ENCODE results near the gene ARHGAP26.
"Not testable (repeated sequence)": the region's sequence is repeated elsewhere in the genome, so short reads cannot be mapped to it uniquely, and the experiment has no call there.

The ARHGAP26 gene

DNA sequence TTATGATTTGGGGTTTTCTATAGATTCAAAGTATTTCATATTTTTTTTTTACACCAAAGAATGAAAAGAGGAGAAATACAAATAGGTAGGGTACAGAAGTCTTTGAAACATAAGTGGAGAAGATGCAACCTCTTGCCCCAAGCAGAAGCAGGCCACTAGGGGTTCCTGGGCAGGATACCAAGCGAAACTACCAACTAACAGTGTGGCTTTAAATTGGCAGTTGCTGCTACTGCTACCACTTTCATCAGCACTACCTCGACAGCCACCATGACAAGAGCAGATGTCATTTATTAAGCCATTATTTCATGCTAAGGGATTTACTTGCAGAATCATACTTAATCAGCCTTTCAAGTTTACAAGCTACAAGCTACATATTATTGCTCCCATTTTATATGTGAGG is 345.2 kb downstream of the ARHGAP26 start:
- no peak for DNase-seq (ENCODE audit: low read depth in 2 of 2)

DNA sequence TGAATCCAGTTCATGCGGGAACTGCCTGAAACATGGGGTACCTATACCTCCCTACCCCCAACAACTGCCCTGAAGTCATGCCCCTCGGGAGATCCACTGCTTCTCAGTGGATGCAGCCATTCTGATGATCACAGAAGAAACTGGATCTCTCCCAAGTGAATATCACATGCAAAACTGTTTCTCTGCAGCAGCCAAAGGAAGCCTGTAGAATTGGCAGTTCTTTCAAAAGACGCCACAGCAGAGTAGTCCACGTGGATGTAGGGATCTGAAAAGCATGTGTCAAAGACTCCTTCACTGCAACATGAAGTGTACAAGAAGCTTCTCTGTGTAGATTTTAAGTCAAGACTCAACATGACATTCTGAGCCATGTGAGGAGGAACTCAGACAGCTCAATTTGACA is 346.6 kb downstream of the ARHGAP26 start:
- no peak for DNase-seq (ENCODE audit: low read depth in 2 of 2)

- no peak for DNase-seq (ENCODE audit: low read depth in 2 of 2)
Observed at GRCh38 chr5:143117821-143118220, 347.6 kb downstream of the ARHGAP26 start.

DNA sequence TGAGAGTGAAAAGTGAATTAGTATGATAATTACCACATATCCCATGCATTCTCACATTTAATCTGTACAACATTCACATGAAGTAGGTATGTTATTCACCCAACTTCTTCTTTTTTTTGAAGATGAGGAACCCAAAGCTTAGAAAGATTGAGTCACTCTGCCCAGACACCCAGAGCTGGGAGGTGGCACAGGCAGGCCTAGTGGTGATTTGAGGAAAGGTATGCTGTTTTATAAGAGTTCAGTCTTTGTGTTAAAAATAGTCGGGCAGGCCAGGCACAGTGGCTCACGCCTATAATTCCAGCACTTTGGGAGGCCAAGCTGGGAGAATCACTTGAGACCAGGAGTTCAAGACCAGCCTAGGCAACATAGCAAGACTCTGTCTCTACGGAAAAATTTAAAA is 348.0 kb downstream of the ARHGAP26 start:
- no peak for DNase-seq (ENCODE audit: low read depth in 2 of 2)

DNA sequence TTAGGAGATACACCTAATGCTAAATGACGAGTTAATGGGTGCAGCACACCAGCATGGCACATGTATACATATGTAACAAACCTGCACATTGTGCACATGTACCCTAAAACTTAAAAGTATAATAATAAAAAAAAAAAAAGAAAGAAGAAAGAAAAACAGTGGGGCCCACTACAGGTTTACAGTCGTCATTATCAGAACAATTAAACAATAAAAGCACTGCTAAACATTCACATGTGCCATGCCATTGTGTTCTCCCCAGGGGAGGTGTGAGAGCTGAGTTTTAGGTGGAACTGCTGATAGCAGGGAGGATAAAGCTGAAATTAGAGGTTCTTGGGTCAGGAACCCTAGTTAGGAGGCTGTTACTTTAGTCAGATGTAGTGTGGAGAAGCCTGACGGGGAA is 348.6 kb downstream of the ARHGAP26 start:
- not testable (repeated sequence) for DNase-seq (ENCODE audit: low read depth in 2 of 2)

DNA sequence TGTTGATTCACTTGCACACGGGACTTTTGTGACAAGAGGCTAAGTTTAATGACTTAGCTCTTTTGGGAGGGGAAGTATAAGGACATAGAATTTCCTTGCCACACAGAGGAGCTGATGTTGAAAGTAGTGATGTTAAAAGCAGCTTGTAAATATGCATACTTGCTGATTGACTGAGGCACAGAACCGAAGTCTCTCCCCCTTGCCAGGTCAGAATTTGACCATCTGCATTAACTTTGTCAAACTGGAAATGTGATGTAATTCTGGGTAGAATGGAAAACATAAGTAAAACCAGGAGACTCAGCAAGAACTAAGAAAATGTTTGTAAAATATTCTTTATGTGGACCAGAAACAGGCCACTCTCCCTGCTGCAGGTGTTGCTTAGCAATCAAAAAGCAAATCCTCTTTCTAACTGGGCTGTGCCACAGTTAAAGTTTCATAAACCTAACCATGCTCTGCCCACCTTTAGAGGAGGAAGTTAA is 349.2 kb downstream of the ARHGAP26 start:
- DNase-seq (ENCODE audit: low read depth in 2 of 2) = no peak

DNA sequence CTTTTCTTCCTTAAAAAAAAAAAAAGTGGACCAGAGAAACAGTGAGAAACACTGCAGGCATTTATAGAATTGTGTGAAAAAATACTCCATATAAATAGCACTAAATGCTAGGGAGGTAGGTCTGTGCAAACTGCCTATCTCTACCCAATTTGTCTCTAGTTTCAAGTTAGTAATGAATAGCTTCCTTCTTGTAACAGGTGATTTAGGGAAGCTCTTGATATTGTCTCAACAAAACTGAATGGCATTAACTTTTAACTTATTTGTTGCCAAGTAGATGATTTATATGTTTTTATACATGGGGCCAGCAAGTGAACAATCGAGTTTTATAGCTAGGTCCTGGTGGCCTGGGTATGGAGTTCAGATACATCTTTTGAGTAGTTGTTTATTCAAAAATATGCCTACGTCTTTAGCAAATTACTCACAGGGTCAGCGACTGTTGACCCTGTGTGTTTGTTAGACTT is 349.7 kb downstream of the ARHGAP26 start:
- DNase-seq (ENCODE audit: low read depth in 2 of 2) = no peak

GRCh38 chr5:143120460-143121134 is 350.4 kb downstream of the ARHGAP26 start:
- no peak for DNase-seq (ENCODE audit: low read depth in 2 of 2)

- no peak for DNase-seq (ENCODE audit: low read depth in 2 of 2)
Observed at GRCh38 chr5:143121135-143121475, 350.9 kb downstream of the ARHGAP26 start.

DNA sequence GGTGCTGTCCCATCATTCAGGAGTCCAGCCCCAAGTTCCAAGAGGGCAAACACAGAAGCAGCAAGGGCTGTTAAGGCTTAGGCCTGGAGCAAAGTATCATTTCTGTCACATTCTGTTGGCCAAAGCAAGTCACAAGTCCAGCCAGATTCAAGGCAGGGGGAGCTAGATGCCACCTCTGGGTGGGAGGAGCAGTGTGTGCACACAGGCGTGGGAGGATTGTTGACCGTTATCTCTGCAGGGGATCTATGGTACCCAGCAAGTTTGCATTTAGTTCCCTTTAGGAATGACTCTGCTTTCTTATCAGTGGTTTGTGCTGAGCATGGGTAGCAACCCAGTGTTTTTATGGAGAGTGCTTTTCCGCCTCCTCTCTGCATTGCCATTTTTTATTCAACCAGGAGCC is 354.4 kb downstream of the ARHGAP26 start:
- no peak for DNase-seq (ENCODE audit: low read depth in 2 of 2)

- no peak for DNase-seq (ENCODE audit: low read depth in 2 of 2)
Observed at GRCh38 chr5:143126174-143127019, 356.2 kb downstream of the ARHGAP26 start.

DNA sequence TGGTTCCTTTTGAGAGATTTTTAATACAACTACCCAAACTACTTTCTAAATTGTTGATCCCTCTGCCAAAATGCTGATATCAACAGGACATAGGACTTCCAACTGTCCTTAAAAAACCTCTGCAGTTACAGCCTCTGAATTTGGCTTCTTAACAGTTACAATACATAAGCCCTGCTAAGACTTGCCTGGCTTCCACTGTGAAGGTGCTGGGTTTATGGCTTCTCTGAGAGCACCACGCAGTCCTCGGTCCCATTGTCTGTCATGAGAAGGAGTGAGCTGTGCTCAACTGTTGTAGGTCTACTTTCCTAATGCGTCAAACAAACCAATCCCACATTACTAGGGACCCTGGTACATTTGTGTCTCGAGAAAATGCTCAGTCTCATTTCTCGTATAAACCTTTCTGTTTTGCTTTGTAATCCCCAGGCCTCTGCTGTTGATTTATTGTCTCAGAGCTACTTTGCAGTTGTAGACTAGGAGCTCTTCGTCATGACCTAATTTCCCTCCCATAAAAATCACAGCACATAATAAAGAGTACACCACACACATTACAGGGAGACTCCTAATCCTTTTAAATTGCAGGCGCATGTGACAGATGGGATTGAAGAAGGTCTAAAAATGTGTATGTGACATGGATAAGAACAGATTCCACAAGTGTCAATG is 358.4 kb downstream of the ARHGAP26 start:
- DNase-seq (ENCODE audit: low read depth in 2 of 2) = no peak

- DNase-seq (ENCODE audit: low read depth in 2 of 2) = no peak
Observed at GRCh38 chr5:143129203-143129602, 359.0 kb downstream of the ARHGAP26 start.

DNA sequence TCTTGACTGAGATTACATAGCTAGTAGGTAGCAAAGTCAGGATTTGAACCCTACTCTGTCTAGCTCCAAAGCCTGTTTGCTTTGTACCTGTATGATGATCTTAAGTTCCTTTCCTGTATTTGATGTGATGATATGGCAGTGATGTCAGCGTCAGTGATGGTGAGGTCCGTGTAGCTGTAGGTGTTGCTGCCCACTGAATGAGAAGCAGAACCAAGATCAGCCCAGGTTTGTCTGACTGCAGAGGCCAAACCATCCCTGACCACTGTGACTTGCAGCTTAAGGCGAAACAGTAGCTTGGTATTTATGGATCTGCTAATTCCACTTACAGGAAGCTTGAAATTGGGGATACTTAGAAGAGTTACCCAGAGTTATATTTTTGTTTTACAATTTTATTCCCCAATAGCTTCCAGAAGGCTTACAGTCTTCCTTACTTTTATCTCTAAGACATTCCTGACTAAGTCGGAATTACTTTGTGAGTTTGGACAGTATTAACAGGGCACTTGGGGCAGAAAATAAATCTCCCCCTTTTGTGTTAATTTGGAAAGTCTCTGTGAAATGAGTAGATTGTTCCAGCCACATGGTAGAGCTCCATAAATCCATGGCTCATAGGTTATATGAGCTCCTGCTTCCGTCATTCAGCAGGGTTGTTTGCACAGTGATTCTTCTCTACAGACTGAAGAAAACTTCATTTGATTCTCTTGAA is 359.9 kb downstream of the ARHGAP26 start:
- DNase-seq (ENCODE audit: low read depth in 2 of 2) = no peak

GRCh38 chr5:143130613-143131305 is 360.6 kb downstream of the ARHGAP26 start:
- DNase-seq (ENCODE audit: low read depth in 2 of 2) = no peak

GRCh38 chr5:143131972-143132371 is 361.8 kb downstream of the ARHGAP26 start:
- no peak for DNase-seq (ENCODE audit: low read depth in 2 of 2)

GRCh38 chr5:143132739-143133138 is 362.6 kb downstream of the ARHGAP26 start:
- DNase-seq (ENCODE audit: low read depth in 2 of 2) = no peak

DNA sequence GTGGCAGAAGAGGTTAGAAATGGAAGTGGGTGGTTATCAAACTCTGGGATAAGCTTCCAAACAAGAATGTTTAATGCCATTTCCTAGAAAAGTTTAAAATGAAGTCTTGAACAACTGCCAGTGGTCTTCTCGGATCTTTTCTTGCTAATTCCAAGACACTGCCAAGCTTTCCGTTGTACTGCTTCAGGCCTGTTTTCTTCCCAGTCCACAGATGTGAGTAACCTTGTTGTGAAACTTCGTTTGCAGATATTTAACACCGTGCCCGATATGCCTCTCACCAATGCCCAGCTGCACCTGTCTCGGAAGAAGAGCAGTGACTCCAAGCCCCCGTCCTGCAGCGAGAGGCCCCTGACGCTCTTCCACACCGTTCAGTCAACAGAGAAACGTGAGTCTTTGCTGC is 363.5 kb downstream of the ARHGAP26 start:
- DNase-seq (ENCODE audit: low read depth in 2 of 2) = no peak

GRCh38 chr5:143134269-143134668 is 364.1 kb downstream of the ARHGAP26 start:
- DNase-seq (ENCODE audit: low read depth in 2 of 2) = no peak

DNA sequence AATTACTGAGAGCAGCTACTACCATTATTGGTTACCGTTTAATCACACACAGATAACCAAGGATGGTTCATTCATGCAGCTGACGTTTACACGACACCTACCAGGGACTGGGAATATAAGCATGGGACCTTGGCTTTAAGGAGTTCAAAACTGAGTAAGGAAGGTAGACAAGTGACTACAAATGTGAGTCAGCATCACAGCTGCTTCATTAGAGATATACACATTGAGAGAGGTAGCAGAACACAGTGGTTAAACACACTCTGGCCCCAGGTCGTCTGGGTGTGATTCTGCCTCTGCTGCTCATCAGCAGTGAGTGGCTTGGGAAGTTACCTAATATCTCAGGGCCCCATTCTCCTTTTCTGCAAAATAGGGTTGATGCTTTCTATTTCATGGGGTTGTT is 364.7 kb downstream of the ARHGAP26 start:
- DNase-seq (ENCODE audit: low read depth in 2 of 2) = no peak

- DNase-seq (ENCODE audit: low read depth in 2 of 2) = no peak
Observed at GRCh38 chr5:143135832-143136551, 365.8 kb downstream of the ARHGAP26 start.

Data from stimulated activated CD4-positive, alpha-beta T cell treated with anti-CD3 and anti-CD28 coated beads, Interleukin-1b, Interleukin-23, amount 100 ng/mL, for 4 hours (primary cell).